Measurements from ENCODE around the gene PDHX.

PDHX gene

GRCh38 chr11:34996958-34997357 is 80.5 kb downstream of the PDHX start:
- no peak for DNase-seq

- no peak for DNase-seq
These were observed 81.6 kb downstream of the PDHX start for GRCh38 chr11:34997952-34998528.

GRCh38 chr11:34999453-34999852 is 83.0 kb downstream of the PDHX start:
- DNase-seq, result no peak

GRCh38 chr11:35003186-35003585 is 86.8 kb downstream of the PDHX start:
- DNase-seq, result no peak

- DNase-seq, result no peak
These were observed 87.2 kb downstream of the PDHX start for GRCh38 chr11:35003658-35004057.

- DNase-seq, result no peak
These were observed 88.8 kb downstream of the PDHX start for GRCh38 chr11:35005141-35005780.

GRCh38 chr11:35006389-35007128 is 90.1 kb downstream of the PDHX start:
- DNase-seq, result peak; percentile 65

- no peak for DNase-seq
These were observed 90.9 kb downstream of the PDHX start for GRCh38 chr11:35007277-35007676.

- no peak for DNase-seq
These were observed 92.9 kb downstream of the PDHX start for GRCh38 chr11:35009191-35009943.

GRCh38 chr11:35009944-35010342 is 93.5 kb downstream of the PDHX start:
- no peak for DNase-seq

GRCh38 chr11:35010654-35011053 is 94.2 kb downstream of the PDHX start:
- DNase-seq, result no peak

- no peak for DNase-seq
These were observed 95.0 kb downstream of the PDHX start for GRCh38 chr11:35011389-35011788.

GRCh38 chr11:35011944-35012343 is 95.5 kb downstream of the PDHX start:
- DNase-seq, result no peak

GRCh38 chr11:35012467-35013191 is 96.2 kb downstream of the PDHX start:
- peak; percentile 50 for DNase-seq

GRCh38 chr11:35013514-35014233 is 97.3 kb downstream of the PDHX start:
- peak; percentile 40 for DNase-seq

GRCh38 chr11:35014346-35014745 is 97.9 kb downstream of the PDHX start:
- no peak for DNase-seq

GRCh38 chr11:35015621-35016387 is 99.4 kb downstream of the PDHX start:
- no peak for DNase-seq

GRCh38 chr11:35016916-35017315 is 100.5 kb downstream of the PDHX start:
- DNase-seq, result no peak

- no peak for DNase-seq
These were observed 101.3 kb downstream of the PDHX start for GRCh38 chr11:35017528-35018342.

- no peak for DNase-seq
These were observed 105.2 kb downstream of the PDHX start for GRCh38 chr11:35021589-35021988.

Measured in stimulated activated CD8-positive, alpha-beta memory T cell treated with anti-CD3 and anti-CD28 coated beads, Interleukin-4, amount 100 ng/mL, for 48 hours (primary cell).